GM10847 (cell line): ENCODE results near the gene CACNA2D3.

Experiments
- POLR2A ChIP-seq: IDR thresholded peaks from 2 replicates; pipeline ENCODE4 v1.6.1; 2011; ENCODE audit not compliant: insufficient read length; ENCODE audit errors: extremely low read depth

CACNA2D3 gene

GRCh38 chr3:55091381-55092225 lies 969.3 kb downstream of the CACNA2D3 start:
- TF ChIP-seq POLR2A = no peak

GRCh38 chr3:55094676-55095075 lies 972.3 kb downstream of the CACNA2D3 start:
- TF ChIP-seq POLR2A = no peak

DNA sequence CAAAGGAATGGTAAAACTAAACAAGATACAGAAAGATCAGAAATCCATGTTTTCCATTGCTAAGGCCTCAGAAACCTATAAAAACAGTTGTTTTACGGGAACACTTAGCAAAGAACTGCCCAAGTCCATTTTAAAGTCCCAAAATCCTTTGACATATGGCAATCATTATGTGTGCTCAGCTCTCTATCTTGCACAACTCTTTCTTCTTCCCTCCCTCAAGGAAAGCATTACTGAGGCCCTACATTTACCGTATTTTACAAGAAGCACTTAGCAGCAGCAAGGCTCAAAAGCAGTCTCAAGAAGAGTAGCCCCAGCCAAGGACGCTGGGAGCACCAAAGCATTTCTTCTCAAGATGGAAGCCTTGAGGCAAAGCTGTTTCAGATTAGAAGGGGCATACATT lies 975.1 kb downstream of the CACNA2D3 start:
- TF ChIP-seq POLR2A = no peak

- TF ChIP-seq POLR2A = no peak
Measured at GRCh38 chr3:55105647-55106046, 983.3 kb downstream of the CACNA2D3 start.

DNA sequence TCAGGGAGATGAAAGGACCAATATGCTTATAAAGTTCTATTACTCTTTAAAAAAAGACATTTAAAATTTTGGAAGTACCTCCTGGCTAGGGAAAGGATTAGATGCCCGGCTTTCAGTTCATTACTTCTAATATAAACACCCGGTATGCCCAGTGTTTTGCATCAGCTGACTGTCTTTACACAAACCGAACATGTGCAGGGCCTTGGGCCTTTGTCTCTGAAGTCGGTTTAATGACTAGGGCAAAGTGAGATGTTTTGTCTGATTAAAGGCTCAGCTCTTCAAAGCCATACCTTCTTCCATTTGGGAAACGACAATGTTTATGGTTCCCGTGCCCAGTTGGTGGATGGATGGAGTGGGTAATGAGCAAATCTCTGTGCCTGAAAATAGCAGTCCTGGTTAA lies 984.8 kb downstream of the CACNA2D3 start:
- TF ChIP-seq POLR2A = no peak

GRCh38 chr3:55118451-55118850 lies 996.1 kb downstream of the CACNA2D3 start:
- TF ChIP-seq POLR2A = no peak

- TF ChIP-seq POLR2A = no peak
Measured at GRCh38 chr3:55119268-55119667, 996.9 kb downstream of the CACNA2D3 start.

GRCh38 chr3:55122312-55122711 lies 1000.0 kb downstream of the CACNA2D3 start:
- TF ChIP-seq POLR2A = no peak
